ENCODE data around the gene RUSF1. TPM values are rescaled to one million over a fixed set of nuclear protein-coding genes. Genes with fewer than 3 reads are reported as not detected.

RUSF1 gene
- total and polyA plus RNA-seq, 4 donors: 21.8 to 73.1 (median 49.5) TPM

GRCh38 chr16:31458073-31458843, 49.9 kb downstream of the RUSF1 start:
- Histone ChIP-seq H3K9me3 (ENCODE audit: control insufficient read depth in 4 of 4, low read length in 3 of 4) (no peaks in the 10 kb centered on the region), H3K36me3 (ENCODE audit: control insufficient read depth in 4 of 4, insufficient read depth in 3 of 4, low read depth in 1 of 4, low read length in 3 of 4) (no peaks in the 10 kb centered on the region), H3K27ac (ENCODE audit: low read depth in 1 of 2, low read length in 2 of 2) (peak overlapping the region; percentile 97 to 98), H3K4me1 (ENCODE audit: control insufficient read depth in 4 of 4, insufficient read depth in 4 of 4, low read length in 3 of 4) (peaks cover 29 to 66% (median 56%) of the 10 kb centered on the region in 4 donors), H3K9ac (ENCODE audit: low read depth in 1 of 2, low read length in 2 of 2) (peak overlapping the region; percentile 63 to 72), H3K27me3 (ENCODE audit: control insufficient read depth in 4 of 4, insufficient read depth in 4 of 4, low read length in 3 of 4) (no peaks in the 10 kb centered on the region), H3K4me3 (ENCODE audit: low read depth in 1 of 3, low read length in 3 of 3) (peak overlapping the region; percentile 66 to 82 (median 74))
- TF ChIP-seq HNF4G (IDR thresholded peaks at IDR 0.05) (no peak), MAX (IDR thresholded peaks at IDR 0.05) (peak; percentile 28), REST (IDR thresholded peaks at IDR 0.05) (no peak), SP1 (IDR thresholded peaks at IDR 0.05) (peak; percentile 70), FOXA2 (IDR thresholded peaks at IDR 0.05) (no peak), FOXA1 (IDR thresholded peaks at IDR 0.05) (no peak), ATF3 (IDR thresholded peaks at IDR 0.05) (no peak), NR2F2 (IDR thresholded peaks at IDR 0.05) (no peak), EGR1 (IDR thresholded peaks at IDR 0.05; ENCODE audit: low read depth in 2 of 2) (no peak), RAD21 (IDR thresholded peaks at IDR 0.05) (peak; percentile 27 to 65), JUND (IDR thresholded peaks at IDR 0.05) (no peak), RXRA (IDR thresholded peaks at IDR 0.05) (peak in 1 of 2 donors; percentile 18), CTCF (IDR thresholded peaks at IDR 0.05; ENCODE audit: low read depth, low read length, missing input control) (peak; percentile 32), HNF4A (conservative IDR thresholded peaks at IDR 0.05) (peak; percentile 65 to 71), TAF1 (conservative IDR thresholded peaks at IDR 0.05) (peak; percentile 53)
- under 1% methylated on average over 42 of the region's 42 CpGs for WGBS
- peak; percentile 64 for DNase-seq (ENCODE audit: low spot score)

GRCh38 chr16:31456988-31457360, 51.2 kb downstream of the RUSF1 start:
- no peak for DNase-seq (ENCODE audit: low spot score)
- WGBS: 87% methylated on average over 8 of the region's 8 CpGs
- H3K4me1 ChIP-seq (ENCODE audit: control insufficient read depth in 4 of 4, insufficient read depth in 4 of 4, low read length in 3 of 4): peaks cover 24 to 64% (median 52%) of the 10 kb centered on the region in 4 donors
- TF ChIP-seq HNF4G (IDR thresholded peaks at IDR 0.05) (no peak), REST (IDR thresholded peaks at IDR 0.05) (no peak), ATF3 (IDR thresholded peaks at IDR 0.05) (no peak), GABPA (IDR thresholded peaks at IDR 0.05 in 1 of 2, conservative IDR thresholded peaks at IDR 0.05 in 1 of 2) (no peak), FOXA2 (IDR thresholded peaks at IDR 0.05) (no peak), TAF1 (conservative IDR thresholded peaks at IDR 0.05) (no peak), SP1 (IDR thresholded peaks at IDR 0.05) (no peak), NR2F2 (IDR thresholded peaks at IDR 0.05) (no peak), CTCF (IDR thresholded peaks at IDR 0.05; ENCODE audit: low read depth, low read length, missing input control) (no peak), RAD21 (IDR thresholded peaks at IDR 0.05) (no peak), MAX (IDR thresholded peaks at IDR 0.05) (no peak), YY1 (IDR thresholded peaks at IDR 0.05) (no peak), JUND (IDR thresholded peaks at IDR 0.05) (no peak), FOXA1 (IDR thresholded peaks at IDR 0.05) (no peak), RXRA (IDR thresholded peaks at IDR 0.05) (no peak), HNF4A (conservative IDR thresholded peaks at IDR 0.05) (no peak)

More at GRCh38 chr16:31456988-31457360, 51.2 kb downstream of the RUSF1 start:
- no peak overlapping the region for H3K4me3 ChIP-seq (ENCODE audit: low read depth in 1 of 3, low read length in 3 of 3)
- H3K27me3 ChIP-seq (ENCODE audit: control insufficient read depth in 4 of 4, insufficient read depth in 4 of 4, low read length in 3 of 4): no peaks in the 10 kb centered on the region
- H3K9me3 ChIP-seq (ENCODE audit: control insufficient read depth in 4 of 4, low read length in 3 of 4): no peaks in the 10 kb centered on the region
- no peak overlapping the region for H3K9ac ChIP-seq (ENCODE audit: low read depth in 1 of 2, low read length in 2 of 2)
- no peak overlapping the region for H3K27ac ChIP-seq (ENCODE audit: low read depth in 1 of 2, low read length in 2 of 2)
- no peaks in the 10 kb centered on the region for H3K36me3 ChIP-seq (ENCODE audit: control insufficient read depth in 4 of 4, insufficient read depth in 3 of 4, low read depth in 1 of 4, low read length in 3 of 4)

All from liver (tissue), 9 donors.